ENCODE measurements around the gene SAXO1.
"Not testable (repeated sequence)": the region's sequence is repeated elsewhere in the genome, so short reads cannot be mapped to it uniquely, and the experiment has no call there.

SAXO1 gene

GRCh38 chr9:19009391-19009965 lies 23.5 kb downstream of the SAXO1 start:
- POLR2A ChIA-PET = interaction anchor here (0.6 kb wide), 1 partner anchor 193 kb away, joined by 4 read pairs; no protein-coding TSS in a partner anchor
- CTCF ChIA-PET = interaction anchor here (1.4 kb wide), 1 partner anchor 17 kb away, joined by 5 read pairs; no protein-coding TSS in a partner anchor
- no peak for DNase-seq (ENCODE audit: extremely low spot score)
- TF ChIP-seq CTCF (IDR thresholded peaks at IDR 0.05; ENCODE audit: control extremely low read depth, extremely low read depth, low read depth, missing control alignments) = no peak

- ChIA-PET POLR2A (no interaction called here), CTCF (no interaction called here)
- DNase-seq (ENCODE audit: extremely low spot score) = no peak
- TF ChIP-seq CTCF (IDR thresholded peaks at IDR 0.05; ENCODE audit: control extremely low read depth, extremely low read depth, low read depth, missing control alignments) = no peak
Observed at GRCh38 chr9:19000133-19000532, 32.9 kb downstream of the SAXO1 start.

- POLR2A ChIA-PET = no interaction called here
- TF ChIP-seq CTCF (IDR thresholded peaks at IDR 0.05; ENCODE audit: control extremely low read depth, extremely low read depth, low read depth, missing control alignments) = no peak
- CTCF ChIA-PET = no interaction called here
- no peak for DNase-seq (ENCODE audit: extremely low spot score)
Observed at GRCh38 chr9:18999173-18999785, 33.7 kb downstream of the SAXO1 start.

GRCh38 chr9:18997151-18997550 lies 35.9 kb downstream of the SAXO1 start:
- no peak for TF ChIP-seq CTCF (IDR thresholded peaks at IDR 0.05; ENCODE audit: control extremely low read depth, extremely low read depth, low read depth, missing control alignments)
- CTCF ChIA-PET = interaction anchor here (1.2 kb wide), 1 partner anchor 32 kb away, joined by 4 read pairs; no protein-coding TSS in a partner anchor
- DNase-seq (ENCODE audit: extremely low spot score) = no peak
- POLR2A ChIA-PET = no interaction called here

- POLR2A ChIA-PET = no interaction called here
- TF ChIP-seq CTCF (IDR thresholded peaks at IDR 0.05; ENCODE audit: control extremely low read depth, extremely low read depth, low read depth, missing control alignments) = no peak
- CTCF ChIA-PET = no interaction called here
- DNase-seq (ENCODE audit: extremely low spot score) = no peak
Observed at GRCh38 chr9:18996211-18996610, 36.8 kb downstream of the SAXO1 start.

GRCh38 chr9:18994263-18994916 lies 38.6 kb downstream of the SAXO1 start:
- CTCF ChIA-PET = no interaction called here
- DNase-seq (ENCODE audit: extremely low spot score) = no peak
- POLR2A ChIA-PET = no interaction called here
- TF ChIP-seq CTCF (IDR thresholded peaks at IDR 0.05; ENCODE audit: control extremely low read depth, extremely low read depth, low read depth, missing control alignments) = no peak

GRCh38 chr9:18991197-18991596 lies 41.8 kb downstream of the SAXO1 start:
- POLR2A ChIA-PET; CTCF ChIA-PET; DNase-seq (ENCODE audit: extremely low spot score): not testable (repeated sequence)
